HepG2 (cell line): ENCODE data around the gene PLS1. TPM values are rescaled to one million over a fixed set of nuclear protein-coding genes. Genes with fewer than 3 reads are reported as not detected.

ENCODE experiments used
- ATAC-seq: fragments of 200-7000 bp; cut with Tn5 transposase; 3 replicates; pipeline ENCODE4 v1.9.1; 2020; ENCODE audit warnings: mild to moderate bottlenecking, moderate library complexity
- BruUV-seq: library from RNA; stranded (reverse); fragments of 400-500 nt; replicated peaks from 2 replicates; lab custom pipeline; 2021; lab: Mats Ljungman, UMichigan
- CTCF ChIA-PET: fragments of 300-600 bp; formaldehyde crosslinking; extraction: SDS; loops from one replicate; lab custom pipeline; 2021; ENCODE audit warnings: low total read pairs, inconsistent platforms, low intra/inter-chr PET ratio; lab: Yijun Ruan, JAX
- POLR2A ChIA-PET: fragments of 350-600 bp; sonication (Branson Sonifier 250); formaldehyde crosslinking; loops from one replicate; lab custom pipeline; 2020; ENCODE audit warnings: antibody characterized with exemption, inconsistent platforms; lab: Yijun Ruan, JAX
- DNase-seq: peaks from one replicate; pipeline ENCODE4 v3.0.0-alpha.2; 2015; ENCODE audit warnings: low spot score
- FAIRE-seq: peaks from 3 replicates; lab custom pipeline; 2011; peaks lifted over from hg19 to GRCh38; lab: Jason Lieb, UNC
- H2AFZ ChIP-seq: one replicate; pipeline ENCODE4 v1.6.1; 2011; ENCODE audit warnings: low read length, inconsistent platforms
- H3K27ac ChIP-seq: fragments of 300-600 bp; 3 replicates; pipeline ENCODE4 v1.8.0; 2011; ENCODE audit warnings: mixed run types, mild to moderate bottlenecking, mixed read lengths, low read length, inconsistent platforms; ENCODE audit not compliant: insufficient read depth; ENCODE audit errors: extremely low read length
- H3K27me3 ChIP-seq, 2 experiments: fragments of 200-600 bp in 1 of 2; 2 replicates in 1 of 2; 3 replicates in 1 of 2; pipeline versions ENCODE4 v1.6.0 to v1.8.0; 2011; ENCODE audit warnings: low read length in 2 of 2, mild to moderate bottlenecking in 2 of 2, moderate library complexity in 2 of 2, inconsistent platforms in 1 of 2; ENCODE audit not compliant: insufficient read depth in 2 of 2, control insufficient read depth in 1 of 2
- H3K36me3 ChIP-seq, 2 experiments: fragments of 200-600 bp in 1 of 2; replicated peaks in 1 of 2; 2 replicates in 1 of 2; 3 replicates in 1 of 2; pipeline versions ENCODE4 v1.5.1 to v1.8.0; 2011; ENCODE audit warnings: low read length in 2 of 2, inconsistent platforms in 1 of 2; ENCODE audit not compliant: insufficient read depth in 2 of 2, control insufficient read depth in 1 of 2
- H3K4me1 ChIP-seq: 2 replicates; pipeline ENCODE4 v1.5.1; 2012; ENCODE audit warnings: low read length, inconsistent platforms; ENCODE audit not compliant: insufficient read depth
- H3K4me2 ChIP-seq: 2 replicates; pipeline ENCODE4 v1.6.0; 2011; ENCODE audit warnings: low read depth, low read length, inconsistent platforms
- H3K4me3 ChIP-seq, 3 experiments: fragments of 200-600 bp in 1 of 3; sonication (generic), shearing (Covaris generic) in 1 of 3; replicated peaks in 1 of 3; 2 replicates each; pipeline ENCODE4 v1.5.1; 2011 to 2016; ENCODE audit warnings: low read length in 3 of 3, inconsistent platforms in 2 of 3, low read depth in 2 of 3, mild to moderate bottlenecking in 2 of 3, control low read depth in 1 of 3, mixed read lengths in 1 of 3; ENCODE audit not compliant: insufficient read depth in 1 of 3
- H3K79me2 ChIP-seq: one replicate; pipeline ENCODE4 v1.6.1; 2011; ENCODE audit warnings: low read length, inconsistent platforms; ENCODE audit not compliant: insufficient read depth
- H3K9ac ChIP-seq: 2 replicates; pipeline ENCODE4 v1.6.0; 2011; ENCODE audit warnings: mild to moderate bottlenecking, low read depth, low read length, inconsistent platforms; ENCODE audit not compliant: insufficient read depth
- H3K9me3 ChIP-seq: 2 replicates; pipeline ENCODE4 v1.5.1; 2012; ENCODE audit warnings: mild to moderate bottlenecking, low read length
- H4K20me1 ChIP-seq: 2 replicates; pipeline ENCODE4 v1.6.0; 2011; ENCODE audit warnings: inconsistent platforms, mild to moderate bottlenecking, low read length, moderate library complexity; ENCODE audit not compliant: insufficient read depth
- AFF4 ChIP-seq: sonication (generic); formaldehyde crosslinking; IDR thresholded peaks from 2 replicates; pipeline ENCODE4 v1.4.0; 2020; ENCODE audit warnings: missing genetic modification reagents
- ATF1 ChIP-seq: IDR thresholded peaks from 2 replicates; pipeline ENCODE4 v1.6.1; 2016; ENCODE audit warnings: mild to moderate bottlenecking, control low read depth
- BRCA1 ChIP-seq: sonication (generic); formaldehyde crosslinking; IDR thresholded peaks from 2 replicates; pipeline ENCODE4 v1.4.0; 2020; ENCODE audit warnings: missing genetic modification reagents
- HIC2 ChIP-seq: sonication (generic); formaldehyde crosslinking; IDR thresholded peaks from 2 replicates; pipeline ENCODE4 v1.9.0; 2022; ENCODE audit warnings: low read depth, missing genetic modification reagents
- KMT2A ChIP-seq: sonication (generic); formaldehyde crosslinking; IDR thresholded peaks from 2 replicates; pipeline ENCODE4 v1.4.0; 2020; ENCODE audit warnings: missing genetic modification reagents
- MXD3 ChIP-seq: IDR thresholded peaks from 2 replicates; pipeline ENCODE4 v1.6.1; 2016; ENCODE audit warnings: mild to moderate bottlenecking, missing biosample characterization, missing genetic modification reagents
- ZBTB3 ChIP-seq: sonication (generic); formaldehyde crosslinking; IDR thresholded peaks from 2 replicates; pipeline ENCODE4 v1.4.0; 2020; ENCODE audit warnings: low read depth, mild to moderate bottlenecking, moderate library complexity, missing genetic modification reagents, borderline replicate concordance
- ZNF251 ChIP-seq: sonication (generic); formaldehyde crosslinking; IDR thresholded peaks from 2 replicates; pipeline ENCODE4 v1.9.0; 2021; ENCODE audit warnings: mild to moderate bottlenecking, missing genetic modification reagents
- ZNF3 ChIP-seq: IDR thresholded peaks from 2 replicates; pipeline ENCODE4 v1.7.0; 2017; ENCODE audit warnings: inconsistent platforms
- ZNF354B ChIP-seq: sonication (generic); formaldehyde crosslinking; IDR thresholded peaks from 2 replicates; pipeline ENCODE4 v1.8.0; 2022; ENCODE audit warnings: mild to moderate bottlenecking, missing genetic modification reagents
- ZNF543 ChIP-seq: sonication (generic); formaldehyde crosslinking; IDR thresholded peaks from 2 replicates; pipeline ENCODE4 v1.4.0; 2020; ENCODE audit warnings: mild to moderate bottlenecking, missing genetic modification reagents
- ZNF75D ChIP-seq: sonication (generic); formaldehyde crosslinking; IDR thresholded peaks from 2 replicates; pipeline ENCODE4 v1.8.1; 2023; ENCODE audit warnings: missing genetic modification reagents, mild to moderate bottlenecking, borderline replicate concordance
- ZNF772 ChIP-seq: sonication (generic); formaldehyde crosslinking; IDR thresholded peaks from 2 replicates; pipeline ENCODE4 v1.5.0; 2020; ENCODE audit warnings: mild to moderate bottlenecking, missing genetic modification reagents
- ZNF800 ChIP-seq: sonication (generic); formaldehyde crosslinking; IDR thresholded peaks from 2 replicates; pipeline ENCODE4 v1.4.0; 2020; ENCODE audit warnings: missing genetic modification reagents
- WGBS: methylation state at CpG from one replicate; pipeline ENCODE4 v1.1.6; 2017; ENCODE audit warnings: low lambda C conversion rate; 5-methylcytosine and 5-hydroxymethylcytosine counted together
- in situ Hi-C: cut with HindIII; loops from 2 replicates; pipeline ENCODE4 v1.10.0; 2017; ENCODE audit warnings: low pct_unique_long_range_greater_than_20kb; ENCODE audit not compliant: extremely low pct_ligation_motif_present
- intact Hi-C: fragments of 100-400 bp; cut with micrococcal nuclease; formaldehyde crosslinking; loops from one replicate; pipeline ENCODE4 v1.10.0; 2022; ENCODE audit not compliant: unreplicated experiment
- polyA plus RNA-seq, 8 experiments: library from polyadenylated mRNA; depleted of rRNA in 3 of 8; stranded (reverse) in 7 of 8; unstranded in 1 of 8; fragments of >200 nt; fragmentation: Illumina TruSeq in 4 of 8; extraction: Trizol in 4 of 8; gene quantifications; 2 replicates each; pipeline versions ENCODE4 v1.2.1 to v1.2.3, GENCODE V29; 2011 to 2016; ENCODE audit warnings: low read depth in 4 of 8, missing spikeins in 1 of 8, mixed read lengths in 1 of 8; ENCODE audit not compliant: insufficient read depth in 1 of 8
- total RNA-seq, 5 experiments: library from RNA; depleted of rRNA; stranded (reverse); fragments of >200 nt; fragmentation: Illumina TruSeq; extraction: Trizol; gene quantifications; 2 replicates each; pipeline ENCODE4 v1.2.3, GENCODE V29; 2016; ENCODE audit warnings: low read depth in 1 of 5

PLS1 gene
- total and polyA plus RNA-seq, 2 of the 13 experiments (the other 11 are each of a cell fraction or from before 2014, with no cell fraction given) = 11.2 to 21.1 TPM

GRCh38 chr3:142734834-142735233 is 138.6 kb downstream of the PLS1 start:
- WGBS = 96% methylated on average over 2 of the region's 2 CpGs
- DNase-seq (no peak), ATAC-seq (no peak), FAIRE-seq (no peak)
- no TSS peak for BruUV-seq
- H3K4me2 ChIP-seq = no peak overlapping the region
- TF ChIP-seq AFF4 (CRISPR knock-in tag) = no peak
- no peak for TF ChIP-seq HIC2 (CRISPR knock-in tag)
- no peak for TF ChIP-seq ZNF800 (CRISPR knock-in tag)
- no peak for TF ChIP-seq ZNF75D
- TF ChIP-seq ZNF772 (CRISPR knock-in tag) = no peak
- TF ChIP-seq ZNF251 (CRISPR knock-in tag) = no peak
- TF ChIP-seq ZNF543 = no peak
- TF ChIP-seq ATF1 (CRISPR knock-in tag) = no peak
- no peak for TF ChIP-seq ZNF3
- no peak for TF ChIP-seq KMT2A (CRISPR knock-in tag)
- TF ChIP-seq MXD3 (CRISPR knock-in tag) = no peak
- no peak for TF ChIP-seq BRCA1 (CRISPR knock-in tag)
- no peak for TF ChIP-seq ZNF354B (CRISPR knock-in tag)
- TF ChIP-seq ZBTB3 = no peak
- H2AFZ ChIP-seq = no peak overlapping the region
- H3K9me3 ChIP-seq = no peaks in the 10 kb centered on the region
- in situ Hi-C loops (no loop called here), intact Hi-C loops (no loop called here)
- ChIA-PET CTCF (no interaction called here), POLR2A (no interaction called here)
- no peaks in the 10 kb centered on the region for H4K20me1 ChIP-seq
- H3K4me3 ChIP-seq = no peak overlapping the region
- no peak overlapping the region for H3K9ac ChIP-seq
- H3K79me2 ChIP-seq = no peaks in the 10 kb centered on the region
- H3K4me1 ChIP-seq = peaks cover 11% of the 10 kb centered on the region
- no peaks in the 10 kb centered on the region for H3K27me3 ChIP-seq
- H3K36me3 ChIP-seq = no peaks in the 10 kb centered on the region
- no peak overlapping the region for H3K27ac ChIP-seq
